HEK293T (cell line): ENCODE data around the gene KDELR1.
A peak's percentile ranks its signal among the peaks of the same experiment; 100 is the strongest.

Experiments used
- CTCF ChIA-PET: fragments of 350-600 bp; formaldehyde crosslinking; extraction: SDS; loops from one replicate; lab custom pipeline; 2021; ENCODE audit warnings: antibody characterized with exemption, inconsistent platforms; lab: Yijun Ruan, JAX
- POLR2A ChIA-PET: fragments of 350-600 bp; formaldehyde crosslinking; extraction: SDS; loops from one replicate; lab custom pipeline; 2020; ENCODE audit warnings: antibody characterized with exemption, inconsistent platforms; lab: Yijun Ruan, JAX
- DNase-seq: peaks from one replicate; pipeline ENCODE4 v3.0.0; 2012; ENCODE audit warnings: mixed read lengths; ENCODE audit errors: extremely low spot score
- ARNT ChIP-seq: fragments of 450-650 bp; IDR thresholded peaks from 2 replicates; pipeline ENCODE4 v1.6.1; 2017; ENCODE audit warnings: mild to moderate bottlenecking
- BHLHE40 ChIP-seq: fragments of 450-650 bp; IDR thresholded peaks from 2 replicates; pipeline ENCODE4 v1.6.1; 2016; ENCODE audit warnings: mild to moderate bottlenecking, moderate library complexity, borderline replicate concordance
- CTBP1 ChIP-seq: fragments of 450-650 bp; IDR thresholded peaks from 2 replicates; pipeline ENCODE4 v1.6.1; 2016; ENCODE audit warnings: borderline replicate concordance
- ELF4 ChIP-seq: fragments of 450-650 bp; IDR thresholded peaks from 2 replicates; pipeline ENCODE4 v1.6.1; 2017; ENCODE audit warnings: antibody characterized with exemption
- FOXA1 ChIP-seq: fragments of 450-650 bp; IDR thresholded peaks from 2 replicates; pipeline ENCODE4 v1.6.1; 2016; ENCODE audit warnings: mild to moderate bottlenecking
- FOXK2 ChIP-seq: fragments of 450-650 bp; IDR thresholded peaks from 2 replicates; pipeline ENCODE4 v1.6.1; 2016; ENCODE audit warnings: mild to moderate bottlenecking
- FOXM1 ChIP-seq: fragments of 450-650 bp; IDR thresholded peaks from 2 replicates; pipeline ENCODE4 v1.6.1; 2017; ENCODE audit warnings: mild to moderate bottlenecking, borderline replicate concordance
- HDGF ChIP-seq: fragments of 450-650 bp; IDR thresholded peaks from 2 replicates; pipeline ENCODE4 v1.6.1; 2017; ENCODE audit warnings: antibody characterized with exemption, borderline replicate concordance
- L3MBTL2 ChIP-seq: fragments of 450-650 bp; conservative IDR thresholded peaks from 2 replicates; pipeline ENCODE4 v1.6.1; 2016; ENCODE audit warnings: mild to moderate bottlenecking
- LEF1 ChIP-seq: fragments of 450-650 bp; IDR thresholded peaks from 2 replicates; pipeline ENCODE4 v1.6.1; 2017; ENCODE audit warnings: mild to moderate bottlenecking, borderline replicate concordance
- NFRKB ChIP-seq: fragments of 450-650 bp; IDR thresholded peaks from 2 replicates; pipeline ENCODE4 v1.6.1; 2016; ENCODE audit warnings: mild to moderate bottlenecking, moderate library complexity
- SP1 ChIP-seq: fragments of 450-650 bp; IDR thresholded peaks from 2 replicates; pipeline ENCODE4 v1.6.1; 2017
- SUZ12 ChIP-seq: fragments of 450-650 bp; IDR thresholded peaks from 2 replicates; pipeline ENCODE4 v1.6.1; 2016; ENCODE audit warnings: mild to moderate bottlenecking
- TARDBP ChIP-seq: fragments of 450-650 bp; IDR thresholded peaks from 2 replicates; pipeline ENCODE4 v1.6.1; 2016
- ZNF384 ChIP-seq: fragments of 450-650 bp; IDR thresholded peaks from 2 replicates; pipeline ENCODE4 v1.6.1; 2016
- TF ChIP-seq, protein P1 (sequence below): fragments of 450-650 bp; IDR thresholded peaks from 2 replicates; pipeline ENCODE4 v1.6.1; 2016

Gene KDELR1

DNA sequence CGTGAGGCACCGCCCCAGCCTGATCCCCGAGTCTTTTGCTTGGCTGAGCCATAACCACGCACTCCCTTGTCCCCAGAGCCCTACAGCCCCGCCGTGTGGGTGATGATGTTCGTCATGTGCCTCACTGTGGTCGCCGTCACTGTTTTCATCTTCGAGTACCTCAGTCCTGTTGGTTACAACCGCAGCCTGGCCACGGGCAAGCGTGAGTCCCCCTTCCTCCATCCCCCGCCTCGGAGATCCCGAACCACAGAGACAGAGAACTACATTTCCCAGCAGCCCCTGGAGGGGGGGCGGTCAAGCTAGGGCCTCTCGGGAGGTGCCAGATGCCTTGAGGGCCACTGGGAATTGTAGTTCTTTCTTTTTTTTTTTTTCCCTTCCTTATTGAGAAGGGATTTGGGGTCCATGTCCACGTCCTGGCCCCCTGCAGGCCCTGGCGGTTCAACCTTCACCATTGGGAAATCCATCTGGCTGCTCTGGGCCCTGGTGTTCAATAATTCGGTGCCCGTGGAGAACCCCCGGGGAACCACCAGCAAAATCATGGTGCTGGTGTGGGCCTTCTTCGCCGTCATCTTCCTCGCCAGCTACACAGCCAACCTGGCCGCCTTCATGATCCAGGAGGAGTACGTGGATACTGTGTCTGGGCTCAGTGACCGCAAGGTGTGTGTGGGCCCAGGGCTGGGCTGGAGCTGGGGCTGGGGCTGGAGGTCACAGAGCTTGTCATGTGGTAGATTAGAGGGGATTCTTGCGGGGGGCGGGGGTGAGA, 28.0 kb upstream of the KDELR1 start:
- DNase-seq = peak; percentile 77
- TF ChIP-seq ARNT (no peak), L3MBTL2 (peak; percentile 39; the same call in 1 of the 2 replicates), SUZ12 (peak; percentile 81; the same call in 1 of the 2 replicates), SP1 (no peak), ZNF384 (peak; percentile 92)
- CTCF ChIA-PET = no interaction called here
- POLR2A ChIA-PET = interaction anchor here (0.8 to 1.5 kb wide), 3 partner anchors 19 to 57 kb away, joined by 3 to 8 read pairs (median 4); no protein-coding TSS in a partner anchor

DNA sequence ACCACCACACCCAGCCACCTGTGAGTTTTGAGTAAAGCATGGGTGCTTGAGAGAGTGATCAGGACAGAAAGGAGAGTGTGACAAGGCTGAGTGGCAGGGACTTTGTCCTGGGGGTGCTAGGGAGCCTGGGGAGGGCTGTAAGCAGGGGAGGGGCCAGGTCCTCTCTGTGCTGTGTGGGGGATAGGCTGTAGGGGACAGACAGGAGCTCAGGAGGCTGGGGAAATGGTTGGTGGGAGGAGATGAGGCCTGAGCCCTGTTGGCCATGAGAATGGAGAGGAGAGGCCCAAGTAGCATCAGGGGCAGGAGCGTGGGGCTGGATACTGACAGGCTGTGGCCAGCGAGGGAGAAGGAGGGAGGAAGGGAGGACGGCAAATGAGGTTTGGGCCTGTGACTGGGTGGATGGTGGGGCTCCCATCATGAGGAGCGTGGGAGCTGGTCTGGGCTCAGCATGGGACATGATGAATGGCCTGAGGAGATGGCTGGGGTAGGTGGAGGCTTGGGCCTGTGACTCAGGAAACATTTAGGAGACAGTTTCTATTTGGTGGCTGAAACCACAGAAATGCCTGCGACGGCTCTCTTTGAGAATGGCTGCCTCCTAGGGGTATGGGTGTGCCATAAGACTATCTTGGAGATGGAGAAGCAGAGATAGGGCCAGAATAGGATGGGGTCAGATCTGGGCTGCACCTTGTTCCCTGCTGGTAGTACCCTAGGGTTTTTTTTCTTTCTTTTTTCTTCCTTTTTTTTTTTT, 27.1 kb upstream of the KDELR1 start:
- CTCF ChIA-PET = no interaction called here
- POLR2A ChIA-PET = interaction anchor here (1.0 to 1.5 kb wide), 2 partner anchors 27 to 28 kb away, joined by 3 to 8 read pairs; no protein-coding TSS in a partner anchor
- DNase-seq = no peak
- TF ChIP-seq L3MBTL2 = no peak
- TF ChIP-seq, protein P1, sequence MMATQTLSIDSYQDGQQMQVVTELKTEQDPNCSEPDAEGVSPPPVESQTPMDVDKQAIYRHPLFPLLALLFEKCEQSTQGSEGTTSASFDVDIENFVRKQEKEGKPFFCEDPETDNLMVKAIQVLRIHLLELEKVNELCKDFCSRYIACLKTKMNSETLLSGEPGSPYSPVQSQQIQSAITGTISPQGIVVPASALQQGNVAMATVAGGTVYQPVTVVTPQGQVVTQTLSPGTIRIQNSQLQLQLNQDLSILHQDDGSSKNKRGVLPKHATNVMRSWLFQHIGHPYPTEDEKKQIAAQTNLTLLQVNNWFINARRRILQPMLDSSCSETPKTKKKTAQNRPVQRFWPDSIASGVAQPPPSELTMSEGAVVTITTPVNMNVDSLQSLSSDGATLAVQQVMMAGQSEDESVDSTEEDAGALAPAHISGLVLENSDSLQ = no peak
- no peak for TF ChIP-seq FOXA1
- no peak for TF ChIP-seq NFRKB
- TF ChIP-seq LEF1 = no peak
- TF ChIP-seq FOXM1 = no peak
- TF ChIP-seq CTBP1 = no peak
- no peak for TF ChIP-seq ARNT
- TF ChIP-seq ZNF384 = no peak
- TF ChIP-seq HDGF = no peak
- no peak for TF ChIP-seq BHLHE40
- TF ChIP-seq ELF4 = no peak
- TF ChIP-seq SP1 = no peak
- TF ChIP-seq TARDBP = no peak
- TF ChIP-seq SUZ12 = no peak
- no peak for TF ChIP-seq FOXK2

DNA sequence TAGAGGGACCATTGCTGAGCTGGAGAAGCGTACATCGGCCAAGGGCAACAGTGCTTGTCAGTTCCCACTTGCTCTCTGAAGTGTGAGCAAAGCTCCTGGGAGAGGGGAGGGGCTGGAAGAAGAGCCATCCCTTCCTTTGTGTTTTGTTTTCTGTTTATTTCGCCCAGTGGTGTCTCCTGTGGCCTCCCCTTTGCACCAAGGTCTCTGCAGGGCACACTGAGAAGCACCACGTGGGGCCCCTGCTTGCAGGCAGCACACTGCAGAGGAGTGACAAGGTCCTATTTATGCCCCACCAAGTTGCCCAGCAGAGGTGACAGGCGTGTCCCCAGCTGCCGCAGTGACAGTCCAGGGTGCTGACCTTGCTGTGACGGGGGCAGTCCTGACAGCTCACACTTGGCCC, 26.1 kb upstream of the KDELR1 start:
- no peak for TF ChIP-seq LEF1
- CTCF ChIA-PET = interaction anchor here (0.6 kb wide), 1 partner anchor 81 kb away, joined by 3 read pairs; no protein-coding TSS in a partner anchor
- no peak for DNase-seq
- POLR2A ChIA-PET = interaction anchor here (1.0 kb wide), 1 partner anchor 18 kb away, joined by 4 read pairs; no protein-coding TSS in a partner anchor

DNA sequence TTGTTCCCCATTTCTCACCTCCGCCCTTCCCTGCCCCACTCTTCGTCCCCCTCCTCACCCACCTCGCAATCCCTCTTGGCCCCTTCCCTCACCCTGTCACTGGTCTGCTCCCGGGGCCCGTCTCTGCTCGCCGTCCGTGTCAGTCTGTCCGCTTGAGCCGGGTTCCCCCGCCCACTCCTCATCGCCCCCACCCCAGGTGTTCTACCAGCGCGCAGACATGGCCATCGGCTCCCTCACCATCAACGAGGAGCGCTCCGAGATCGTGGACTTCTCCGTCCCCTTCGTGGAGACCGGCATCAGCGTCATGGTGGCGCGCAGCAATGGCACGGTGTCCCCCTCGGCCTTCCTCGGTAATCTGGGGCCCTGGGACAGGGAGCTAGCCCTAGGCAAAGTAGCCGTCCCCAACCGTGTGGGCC, 24.5 kb upstream of the KDELR1 start:
- no peak for DNase-seq
- POLR2A ChIA-PET = no interaction called here
- TF ChIP-seq, protein P1 = no peak
- TF ChIP-seq BHLHE40 (no peak), SP1 (no peak), NFRKB (no peak), ARNT (no peak), ELF4 (no peak), TARDBP (no peak), CTBP1 (no peak), L3MBTL2 (no peak), HDGF (no peak)
- CTCF ChIA-PET = no interaction called here

DNA sequence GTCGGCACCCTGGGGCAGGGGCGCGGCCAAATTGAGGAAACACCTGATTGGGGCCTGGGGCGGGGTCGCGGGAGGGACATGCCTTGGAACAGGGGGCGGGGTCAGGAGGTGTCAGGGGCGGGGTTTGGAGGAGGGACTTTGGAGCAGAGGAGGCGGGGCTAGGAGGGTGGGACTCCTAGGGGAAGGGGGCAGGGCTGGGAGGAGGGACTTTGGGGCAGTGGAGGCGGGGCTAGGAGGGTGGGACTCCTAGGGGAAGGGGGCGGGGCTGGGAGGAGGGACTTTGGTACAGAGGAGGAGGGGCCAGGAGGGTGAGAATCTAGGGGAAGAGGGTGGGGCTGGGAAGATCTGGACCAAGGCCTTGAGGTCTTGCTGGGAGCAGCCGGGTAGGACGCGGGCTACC, 24.0 kb upstream of the KDELR1 start:
- POLR2A ChIA-PET = interaction anchor here (1.3 to 2.5 kb wide), 5 partner anchors 11 to 52 kb away, joined by 3 to 13 read pairs (median 7); no protein-coding TSS in a partner anchor
- TF ChIP-seq FOXA1 (no peak), ARNT (no peak), FOXK2 (no peak), FOXM1 (no peak), NFRKB (no peak), TARDBP (no peak), BHLHE40 (no peak), LEF1 (no peak), SUZ12 (no peak), ZNF384 (no peak), ELF4 (no peak), SP1 (no peak), CTBP1 (no peak), L3MBTL2 (no peak), HDGF (no peak)
- TF ChIP-seq, protein P1 = no peak
- CTCF ChIA-PET = no interaction called here
- DNase-seq = peak; percentile 88
